ENCODE results near the gene CYFIP1.
A peak's percentile ranks its signal among the peaks of the same experiment; 100 is the strongest.

CYFIP1 gene

DNA sequence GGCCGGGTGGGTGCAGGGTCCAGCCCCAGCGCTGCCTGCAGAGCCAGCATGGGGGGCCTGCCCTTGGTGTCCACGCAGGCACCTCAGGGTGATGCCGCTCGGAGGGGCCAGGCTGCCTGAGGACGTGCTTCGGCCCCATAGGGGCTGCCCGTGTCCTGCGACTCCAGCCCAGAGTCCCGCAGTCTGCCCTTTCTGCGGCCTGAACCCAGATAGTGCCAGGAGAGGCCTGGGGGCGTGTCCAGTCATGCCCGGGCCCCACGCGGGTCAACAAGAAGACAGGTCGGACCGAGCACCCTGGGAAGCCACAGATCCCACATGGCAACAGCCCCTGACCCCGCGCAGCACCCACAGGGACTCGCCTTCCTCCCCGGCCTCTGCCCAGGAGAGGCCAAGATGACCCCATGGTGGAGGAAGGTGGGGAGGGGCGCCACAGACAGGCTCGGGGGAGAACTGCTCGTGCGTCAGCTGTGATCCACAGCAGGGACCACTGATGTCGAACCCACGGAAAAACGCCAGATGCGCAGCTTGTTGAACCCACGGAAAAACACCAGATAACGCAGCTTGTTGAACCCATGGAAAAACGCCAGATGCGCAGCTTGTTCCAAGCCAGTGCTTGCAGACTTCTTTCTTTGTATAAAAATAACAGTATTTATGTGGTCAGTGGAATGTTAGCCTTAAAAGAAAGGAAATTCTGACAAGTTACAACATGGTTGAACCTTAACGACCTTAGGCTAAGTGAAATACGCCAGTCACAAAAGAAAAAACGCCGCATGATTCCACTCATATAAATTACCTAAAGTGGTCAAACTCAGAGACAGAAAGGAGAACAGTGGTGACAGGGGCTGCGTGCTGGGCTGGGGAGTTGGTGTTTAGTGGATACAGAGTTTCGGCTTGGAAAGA lies 28.5 kb downstream of the CYFIP1 start:
- H2BK120ac ChIP-seq (ENCODE audit: insufficient read depth, low read length, poor library complexity) = no peak overlapping the region
- peak overlapping the region; percentile 50 for H3K18ac ChIP-seq (ENCODE audit: low read length)
- H3K27ac ChIP-seq (ENCODE audit: low read depth, low read length) = no peak overlapping the region
- no peak overlapping the region for H3K14ac ChIP-seq (ENCODE audit: low read length)
- DNase-seq = no peak
- H4K12ac ChIP-seq (ENCODE audit: low read depth, low read length) = no peak overlapping the region
- H3K27me3 ChIP-seq (ENCODE audit: insufficient read depth, low read length) = no peaks in the 10 kb centered on the region
- no peak overlapping the region for H3K4me2 ChIP-seq (ENCODE audit: low read length)
- H3K4me3 ChIP-seq (ENCODE audit: low read depth, low read length) = peak overlapping the region; percentile 41
- H3K4ac ChIP-seq (ENCODE audit: low read depth, low read length) = peak overlapping the region; percentile 57
- H2BK5ac ChIP-seq (ENCODE audit: low read depth, low read length, poor library complexity) = no peak overlapping the region
- no peak overlapping the region for H2BK12ac ChIP-seq (ENCODE audit: low read length)
- peaks cover 40% of the 10 kb centered on the region for H3K79me2 ChIP-seq (ENCODE audit: control insufficient read depth, insufficient read depth, low read length, poor library complexity)
- H3K36me3 ChIP-seq (ENCODE audit: control insufficient read depth in 1 of 2, insufficient read depth in 2 of 2, low read length in 2 of 2) = peaks cover 2 to 8% of the 10 kb centered on the region in 2 experiments
- H3K9ac ChIP-seq (ENCODE audit: low read length) = no peak overlapping the region
- H3K9me3 ChIP-seq (ENCODE audit: insufficient read depth, low read depth, low read length) = no peaks in the 10 kb centered on the region
- peak overlapping the region; percentile 36 for H4K91ac ChIP-seq (ENCODE audit: low read depth, low read length)
- H2AFZ ChIP-seq (ENCODE audit: insufficient read depth, low read length, poor library complexity) = no peak overlapping the region
- no peaks in the 10 kb centered on the region for H3K79me1 ChIP-seq (ENCODE audit: low read length)
- no CpG with 5 or more reads among the region's 39 CpGs for WGBS (ENCODE audit: extremely low coverage, insufficient coverage, insufficient read length)
- H3K23ac ChIP-seq (ENCODE audit: low read length) = no peak overlapping the region
- H4K8ac ChIP-seq (ENCODE audit: low read depth, low read length) = peak overlapping the region; percentile 17
- H3K4me1 ChIP-seq (ENCODE audit: control insufficient read depth in 1 of 2, insufficient read depth in 2 of 2, low read length in 2 of 2) = peaks cover 5 to 6% of the 10 kb centered on the region in 2 experiments
- no peak overlapping the region for H2AK5ac ChIP-seq (ENCODE audit: low read length)

DNA sequence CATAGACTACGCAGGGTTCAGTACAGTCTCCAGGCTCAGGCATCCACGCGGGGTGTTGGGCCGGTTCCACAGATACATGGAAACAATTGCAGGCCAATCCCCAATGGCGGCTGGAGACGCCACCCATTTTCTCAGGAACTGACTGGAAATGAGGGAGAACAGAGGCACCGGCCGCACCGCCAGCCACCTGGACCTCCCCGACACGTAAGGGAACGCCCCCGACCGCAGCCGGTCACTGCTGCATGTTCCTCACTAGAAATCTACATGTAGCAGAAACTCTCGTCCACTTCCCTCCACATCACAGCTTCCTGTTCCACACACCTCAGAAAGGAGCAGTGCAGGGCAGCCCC lies 29.2 kb downstream of the CYFIP1 start:
- no peak for DNase-seq
- Histone ChIP-seq H3K27ac (ENCODE audit: low read depth, low read length) (no peak overlapping the region), H2BK5ac (ENCODE audit: low read depth, low read length, poor library complexity) (no peak overlapping the region), H2BK12ac (ENCODE audit: low read length) (no peak overlapping the region), H3K36me3 (ENCODE audit: control insufficient read depth in 1 of 2, insufficient read depth in 2 of 2, low read length in 2 of 2) (peaks cover 2 to 8% of the 10 kb centered on the region in 2 experiments), H3K4me3 (ENCODE audit: low read depth, low read length) (no peak overlapping the region), H4K8ac (ENCODE audit: low read depth, low read length) (no peak overlapping the region), H3K23ac (ENCODE audit: low read length) (no peak overlapping the region), H3K18ac (ENCODE audit: low read length) (peak overlapping the region; percentile 17), H3K9ac (ENCODE audit: low read length) (no peak overlapping the region), H2BK120ac (ENCODE audit: insufficient read depth, low read length, poor library complexity) (no peak overlapping the region), H3K79me2 (ENCODE audit: control insufficient read depth, insufficient read depth, low read length, poor library complexity) (peaks cover 40% of the 10 kb centered on the region), H2AK5ac (ENCODE audit: low read length) (no peak overlapping the region), H4K12ac (ENCODE audit: low read depth, low read length) (no peak overlapping the region), H3K79me1 (ENCODE audit: low read length) (no peaks in the 10 kb centered on the region), H3K9me3 (ENCODE audit: insufficient read depth, low read depth, low read length) (no peaks in the 10 kb centered on the region), H3K4me2 (ENCODE audit: low read length) (no peak overlapping the region), H3K4me1 (ENCODE audit: control insufficient read depth in 1 of 2, insufficient read depth in 2 of 2, low read length in 2 of 2) (peaks cover 5 to 6% of the 10 kb centered on the region in 2 experiments), H2AFZ (ENCODE audit: insufficient read depth, low read length, poor library complexity) (no peak overlapping the region), H3K4ac (ENCODE audit: low read depth, low read length) (peak overlapping the region; percentile 57), H3K27me3 (ENCODE audit: insufficient read depth, low read length) (no peaks in the 10 kb centered on the region), H4K91ac (ENCODE audit: low read depth, low read length) (no peak overlapping the region), H3K14ac (ENCODE audit: low read length) (no peak overlapping the region)
- no CpG with 5 or more reads among the region's 16 CpGs for WGBS (ENCODE audit: extremely low coverage, insufficient coverage, insufficient read length)

DNA sequence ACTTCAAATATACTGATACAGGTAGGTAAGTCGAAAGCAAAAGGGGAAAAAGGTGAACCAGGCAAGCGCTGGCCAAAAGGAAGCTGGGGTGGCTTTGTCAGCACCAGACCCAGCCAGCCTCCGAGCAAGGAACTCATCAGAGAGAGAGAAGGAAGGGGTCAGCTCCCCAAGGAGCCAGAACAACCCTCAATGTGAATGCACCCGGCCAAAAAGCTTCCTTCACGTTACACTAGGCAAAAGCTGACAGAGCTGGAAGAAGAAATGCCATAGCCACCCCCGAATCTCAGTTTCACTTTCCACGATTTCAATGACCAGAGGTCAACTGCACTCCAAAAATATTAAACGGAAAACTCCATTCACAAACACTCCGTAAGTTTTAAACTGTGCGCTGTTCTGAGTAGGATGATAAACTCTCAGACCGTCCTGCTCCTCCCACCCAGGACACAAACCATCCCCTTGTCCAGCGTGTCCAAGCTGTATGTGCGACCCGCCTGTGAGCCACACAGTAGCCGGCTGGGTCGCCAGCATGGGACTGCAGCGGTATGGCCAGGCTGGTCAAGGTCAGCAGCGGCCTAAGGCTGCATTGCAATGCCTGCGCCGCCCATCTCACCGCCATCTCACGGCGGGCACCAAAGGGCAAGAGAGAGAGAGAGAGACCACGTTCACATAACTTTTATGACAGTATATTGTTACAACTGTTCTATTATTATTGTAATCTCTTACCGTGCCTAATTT lies 29.7 kb downstream of the CYFIP1 start:
- no peaks in the 10 kb centered on the region for H3K79me1 ChIP-seq (ENCODE audit: low read length)
- peaks cover 5 to 8% of the 10 kb centered on the region in 2 experiments for H3K36me3 ChIP-seq (ENCODE audit: control insufficient read depth in 1 of 2, insufficient read depth in 2 of 2, low read length in 2 of 2)
- no peak overlapping the region for H4K8ac ChIP-seq (ENCODE audit: low read depth, low read length)
- H3K9ac ChIP-seq (ENCODE audit: low read length) = no peak overlapping the region
- no peak overlapping the region for H4K91ac ChIP-seq (ENCODE audit: low read depth, low read length)
- no peak overlapping the region for H3K23ac ChIP-seq (ENCODE audit: low read length)
- H3K18ac ChIP-seq (ENCODE audit: low read length) = no peak overlapping the region
- H3K4me1 ChIP-seq (ENCODE audit: control insufficient read depth in 1 of 2, insufficient read depth in 2 of 2, low read length in 2 of 2) = peaks cover 5 to 6% of the 10 kb centered on the region in 2 experiments
- no peak overlapping the region for H3K14ac ChIP-seq (ENCODE audit: low read length)
- no peak overlapping the region for H2BK12ac ChIP-seq (ENCODE audit: low read length)
- no peak overlapping the region for H3K4me3 ChIP-seq (ENCODE audit: low read depth, low read length)
- DNase-seq = no peak
- H2BK5ac ChIP-seq (ENCODE audit: low read depth, low read length, poor library complexity) = no peak overlapping the region
- H3K79me2 ChIP-seq (ENCODE audit: control insufficient read depth, insufficient read depth, low read length, poor library complexity) = peaks cover 37% of the 10 kb centered on the region
- H4K12ac ChIP-seq (ENCODE audit: low read depth, low read length) = no peak overlapping the region
- no peaks in the 10 kb centered on the region for H3K27me3 ChIP-seq (ENCODE audit: insufficient read depth, low read length)
- H3K9me3 ChIP-seq (ENCODE audit: insufficient read depth, low read depth, low read length) = no peaks in the 10 kb centered on the region
- peak overlapping the region; percentile 7 for H3K4ac ChIP-seq (ENCODE audit: low read depth, low read length)
- H3K27ac ChIP-seq (ENCODE audit: low read depth, low read length) = no peak overlapping the region
- no CpG with 5 or more reads among the region's 25 CpGs for WGBS (ENCODE audit: extremely low coverage, insufficient coverage, insufficient read length)
- H3K4me2 ChIP-seq (ENCODE audit: low read length) = no peak overlapping the region
- H2BK120ac ChIP-seq (ENCODE audit: insufficient read depth, low read length, poor library complexity) = no peak overlapping the region
- H2AK5ac ChIP-seq (ENCODE audit: low read length) = no peak overlapping the region
- H2AFZ ChIP-seq (ENCODE audit: insufficient read depth, low read length, poor library complexity) = no peak overlapping the region

GRCh38 chr15:22949074-22949547 lies 31.1 kb downstream of the CYFIP1 start:
- peak in 1 of 2 donors; percentile 25 for DNase-seq
- H3K79me1 ChIP-seq (ENCODE audit: low read length) = no peaks in the 10 kb centered on the region
- no peak overlapping the region for H2BK120ac ChIP-seq (ENCODE audit: insufficient read depth, low read length, poor library complexity)
- no peaks in the 10 kb centered on the region for H3K9me3 ChIP-seq (ENCODE audit: insufficient read depth, low read depth, low read length)
- no peak overlapping the region for H3K4me3 ChIP-seq (ENCODE audit: low read depth, low read length)
- WGBS (ENCODE audit: extremely low coverage, insufficient coverage, insufficient read length) = no CpG with 5 or more reads among the region's 21 CpGs
- no peak overlapping the region for H4K12ac ChIP-seq (ENCODE audit: low read depth, low read length)
- H3K9ac ChIP-seq (ENCODE audit: low read length) = no peak overlapping the region
- H2BK12ac ChIP-seq (ENCODE audit: low read length) = no peak overlapping the region
- H4K91ac ChIP-seq (ENCODE audit: low read depth, low read length) = no peak overlapping the region
- no peak overlapping the region for H3K23ac ChIP-seq (ENCODE audit: low read length)
- peak overlapping the region; percentile 45 for H3K4me2 ChIP-seq (ENCODE audit: low read length)
- no peaks in the 10 kb centered on the region for H3K27me3 ChIP-seq (ENCODE audit: insufficient read depth, low read length)
- H3K4me1 ChIP-seq (ENCODE audit: control insufficient read depth in 1 of 2, insufficient read depth in 2 of 2, low read length in 2 of 2) = peaks cover 5 to 6% of the 10 kb centered on the region in 2 experiments
- H2AFZ ChIP-seq (ENCODE audit: insufficient read depth, low read length, poor library complexity) = no peak overlapping the region
- peaks cover 15 to 18% of the 10 kb centered on the region in 2 experiments for H3K36me3 ChIP-seq (ENCODE audit: control insufficient read depth in 1 of 2, insufficient read depth in 2 of 2, low read length in 2 of 2)
- no peak overlapping the region for H4K8ac ChIP-seq (ENCODE audit: low read depth, low read length)
- H3K4ac ChIP-seq (ENCODE audit: low read depth, low read length) = no peak overlapping the region
- peak overlapping the region; percentile 0 for H3K27ac ChIP-seq (ENCODE audit: low read depth, low read length)
- H3K18ac ChIP-seq (ENCODE audit: low read length) = no peak overlapping the region
- H2AK5ac ChIP-seq (ENCODE audit: low read length) = no peak overlapping the region
- H3K79me2 ChIP-seq (ENCODE audit: control insufficient read depth, insufficient read depth, low read length, poor library complexity) = peaks cover 27% of the 10 kb centered on the region
- no peak overlapping the region for H2BK5ac ChIP-seq (ENCODE audit: low read depth, low read length, poor library complexity)
- H3K14ac ChIP-seq (ENCODE audit: low read length) = no peak overlapping the region
